HEK293T (cell line): ENCODE data around the gene RASD1.

Experiments used
- CTCF ChIA-PET: fragments of 350-600 bp; formaldehyde crosslinking; extraction: SDS; loops from one replicate; lab custom pipeline; 2021; ENCODE audit warnings: antibody characterized with exemption, inconsistent platforms; lab: Yijun Ruan, JAX
- POLR2A ChIA-PET: fragments of 350-600 bp; formaldehyde crosslinking; extraction: SDS; loops from one replicate; lab custom pipeline; 2020; ENCODE audit warnings: antibody characterized with exemption, inconsistent platforms; lab: Yijun Ruan, JAX
- DNase-seq: peaks from one replicate; pipeline ENCODE4 v3.0.0; 2012; ENCODE audit warnings: mixed read lengths; ENCODE audit errors: extremely low spot score
- ARNT ChIP-seq: fragments of 450-650 bp; IDR thresholded peaks from 2 replicates; pipeline ENCODE4 v1.6.1; 2017; ENCODE audit warnings: mild to moderate bottlenecking
- BHLHE40 ChIP-seq: fragments of 450-650 bp; IDR thresholded peaks from 2 replicates; pipeline ENCODE4 v1.6.1; 2016; ENCODE audit warnings: mild to moderate bottlenecking, moderate library complexity, borderline replicate concordance
- CTBP1 ChIP-seq: fragments of 450-650 bp; IDR thresholded peaks from 2 replicates; pipeline ENCODE4 v1.6.1; 2016; ENCODE audit warnings: borderline replicate concordance
- ELF4 ChIP-seq: fragments of 450-650 bp; IDR thresholded peaks from 2 replicates; pipeline ENCODE4 v1.6.1; 2017; ENCODE audit warnings: antibody characterized with exemption
- FOXA1 ChIP-seq: fragments of 450-650 bp; IDR thresholded peaks from 2 replicates; pipeline ENCODE4 v1.6.1; 2016; ENCODE audit warnings: mild to moderate bottlenecking
- FOXK2 ChIP-seq: fragments of 450-650 bp; IDR thresholded peaks from 2 replicates; pipeline ENCODE4 v1.6.1; 2016; ENCODE audit warnings: mild to moderate bottlenecking
- FOXM1 ChIP-seq: fragments of 450-650 bp; IDR thresholded peaks from 2 replicates; pipeline ENCODE4 v1.6.1; 2017; ENCODE audit warnings: mild to moderate bottlenecking, borderline replicate concordance
- HDGF ChIP-seq: fragments of 450-650 bp; IDR thresholded peaks from 2 replicates; pipeline ENCODE4 v1.6.1; 2017; ENCODE audit warnings: antibody characterized with exemption, borderline replicate concordance
- L3MBTL2 ChIP-seq: fragments of 450-650 bp; conservative IDR thresholded peaks from 2 replicates; pipeline ENCODE4 v1.6.1; 2016; ENCODE audit warnings: mild to moderate bottlenecking
- LEF1 ChIP-seq: fragments of 450-650 bp; IDR thresholded peaks from 2 replicates; pipeline ENCODE4 v1.6.1; 2017; ENCODE audit warnings: mild to moderate bottlenecking, borderline replicate concordance
- NFRKB ChIP-seq: fragments of 450-650 bp; IDR thresholded peaks from 2 replicates; pipeline ENCODE4 v1.6.1; 2016; ENCODE audit warnings: mild to moderate bottlenecking, moderate library complexity
- PKNOX1 ChIP-seq: fragments of 450-650 bp; IDR thresholded peaks from 2 replicates; pipeline ENCODE4 v1.6.1; 2016
- SP1 ChIP-seq: fragments of 450-650 bp; IDR thresholded peaks from 2 replicates; pipeline ENCODE4 v1.6.1; 2017
- ZNF384 ChIP-seq: fragments of 450-650 bp; IDR thresholded peaks from 2 replicates; pipeline ENCODE4 v1.6.1; 2016

The RASD1 gene

DNA sequence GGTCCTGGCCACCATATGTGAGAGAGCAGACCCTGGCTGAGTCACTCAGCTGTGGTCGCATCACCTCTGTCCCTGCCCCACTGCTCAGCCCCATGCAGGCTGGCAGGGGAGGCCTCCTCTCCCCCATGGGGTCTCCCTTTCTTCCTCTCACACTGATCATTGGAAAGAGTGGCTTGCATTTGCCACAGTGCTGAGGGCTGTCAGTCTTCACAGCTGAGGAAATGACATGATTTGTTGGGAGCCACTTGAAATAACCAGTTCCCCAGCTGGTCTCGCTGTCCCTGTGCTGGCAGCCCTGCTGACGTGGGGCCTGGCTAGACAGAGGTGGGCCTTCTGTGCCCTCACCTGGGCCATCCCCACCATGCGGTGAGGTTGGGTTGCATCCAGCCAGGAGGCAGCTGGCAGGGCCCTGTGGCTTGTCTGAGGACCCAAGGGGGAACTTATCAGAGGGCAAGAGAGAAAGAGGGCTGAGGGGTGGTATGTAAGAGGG lies 49.5 kb downstream of the RASD1 start:
- ChIA-PET CTCF (interaction anchor here (1.0 kb wide), 1 partner anchor 9 kb away, joined by 6 read pairs; no protein-coding TSS in a partner anchor), POLR2A (no interaction called here)
- DNase-seq, result no peak

GRCh38 chr17:17445925-17446665 lies 50.1 kb downstream of the RASD1 start:
- POLR2A ChIA-PET, result interaction anchor here (1.0 kb wide), 1 partner anchor 10 kb away, joined by 3 read pairs; no protein-coding TSS in a partner anchor

More for the DNA sequence above, 49.5 kb downstream of the RASD1 start:
- TF ChIP-seq BHLHE40 (no peak), FOXM1 (no peak)

DNA sequence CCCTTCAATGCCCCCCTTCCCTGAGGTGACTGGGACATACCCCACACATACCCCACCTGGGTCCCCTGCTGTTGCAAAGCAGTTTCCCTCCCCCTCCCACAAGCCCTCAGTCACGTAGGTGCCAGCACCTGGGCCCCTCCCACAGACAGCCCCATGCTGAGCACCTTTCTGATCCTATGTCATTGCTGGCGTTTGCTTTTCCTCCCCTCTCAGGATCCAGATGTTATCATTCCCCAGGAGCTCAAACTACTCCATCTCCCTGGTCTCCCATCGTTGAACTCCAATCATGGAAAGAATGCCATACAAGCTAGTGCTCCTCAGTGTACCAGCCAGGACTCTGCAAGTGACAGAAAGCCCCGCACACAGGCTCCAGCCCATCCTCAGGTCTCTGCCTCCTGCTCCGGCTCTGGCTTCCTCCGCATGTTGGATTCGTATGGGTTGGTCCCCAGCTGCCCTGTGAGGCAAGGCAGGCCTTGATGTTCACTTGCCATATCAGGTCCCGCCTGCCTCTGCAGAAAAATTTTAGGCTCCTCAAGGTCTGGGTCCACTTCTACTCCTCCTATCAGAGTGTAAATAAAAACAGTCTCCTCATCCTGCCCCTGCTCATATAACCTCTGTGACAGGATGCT lies 50.8 kb downstream of the RASD1 start:
- no peak for TF ChIP-seq ELF4
- TF ChIP-seq ARNT, result no peak
- no peak for TF ChIP-seq FOXK2
- TF ChIP-seq PKNOX1, result no peak
- no peak for TF ChIP-seq FOXA1
- no peak for TF ChIP-seq NFRKB
- CTCF ChIA-PET, result interaction anchor here (1.0 kb wide), 1 partner anchor 10 kb away, joined by 6 read pairs; no protein-coding TSS in a partner anchor
- no peak for DNase-seq
- POLR2A ChIA-PET, result interaction anchor here (1.0 kb wide), 1 partner anchor 10 kb away, joined by 3 read pairs; no protein-coding TSS in a partner anchor

More at GRCh38 chr17:17445925-17446665, 50.1 kb downstream of the RASD1 start:
- no peak for DNase-seq
- TF ChIP-seq L3MBTL2, result no peak
- no peak for TF ChIP-seq CTBP1
- TF ChIP-seq FOXA1, result no peak
- no peak for TF ChIP-seq SP1
- TF ChIP-seq FOXK2, result no peak
- no peak for TF ChIP-seq HDGF
- no peak for TF ChIP-seq FOXM1
- TF ChIP-seq LEF1, result no peak
- no peak for TF ChIP-seq ZNF384
- TF ChIP-seq NFRKB, result no peak
- CTCF ChIA-PET, result interaction anchor here (1.0 kb wide), 1 partner anchor 10 kb away, joined by 6 read pairs; no protein-coding TSS in a partner anchor
